Thymus (tissue), 11 donors: ENCODE data around the gene GABRB3. TPM values are rescaled to one million over a fixed set of nuclear protein-coding genes. Genes with fewer than 3 reads are reported as not detected.

ENCODE experiments used
- DNase-seq, 9 donors: peaks; one replicate each; pipeline ENCODE4 v3.0.0-alpha.2; 2013; ENCODE audit warnings: low spot score in 9 of 9, low read depth in 6 of 9, missing footprints in 1 of 9
- H3K27ac ChIP-seq, 2 donors: one replicate each; pipeline ENCODE4 v1.5.1; 2013; ENCODE audit warnings: control low read depth in 1 of 2, low read depth in 1 of 2, low read length in 1 of 2, mild to moderate bottlenecking in 1 of 2, moderate library complexity in 1 of 2
- H3K27me3 ChIP-seq, 2 donors: one replicate each; pipeline ENCODE4 v1.5.1; 2013; ENCODE audit warnings: low read length in 1 of 2; ENCODE audit not compliant: control insufficient read depth in 2 of 2, insufficient read depth in 1 of 2
- H3K36me3 ChIP-seq, 2 donors: one replicate each; pipeline ENCODE4 v1.5.1; 2013; ENCODE audit warnings: low read length in 1 of 2, mild to moderate bottlenecking in 1 of 2, moderate library complexity in 1 of 2; ENCODE audit not compliant: control insufficient read depth in 2 of 2, insufficient read depth in 2 of 2
- H3K4me1 ChIP-seq, 2 donors: one replicate each; pipeline ENCODE4 v1.5.1; 2013; ENCODE audit warnings: low read length in 2 of 2; ENCODE audit not compliant: control insufficient read depth in 2 of 2, insufficient read depth in 2 of 2
- H3K4me3 ChIP-seq, 2 donors: one replicate each; pipeline ENCODE4 v1.5.1; 2013; ENCODE audit warnings: low read length in 2 of 2, control low read depth in 1 of 2, mild to moderate bottlenecking in 1 of 2
- H3K9me3 ChIP-seq, 2 donors: one replicate each; pipeline ENCODE4 v1.5.1; 2013; ENCODE audit warnings: low read length in 1 of 2, mild to moderate bottlenecking in 1 of 2; ENCODE audit not compliant: control insufficient read depth in 2 of 2, insufficient read depth in 1 of 2
- WGBS: extraction: QIAGEN DNeasy Blood & Tissue Kit; methylation state at CpG from one replicate; pipeline ENCODE4 v1.1.7; 2013; 5-methylcytosine and 5-hydroxymethylcytosine counted together
- polyA plus RNA-seq: library from polyadenylated mRNA; stranded (reverse); fragments of 200-250 nt; gene quantifications from one replicate; pipeline ENCODE4 v1.2.3, GENCODE V29; 2013
- total RNA-seq: library from RNA; stranded (reverse); fragments of 120-200 nt; gene quantifications from one replicate; pipeline ENCODE4 v1.2.4, GENCODE V29; 2013
- donor health status: healthy.

GABRB3 gene
- total and polyA plus RNA-seq, 2 donors: 1.9 to 2.8 TPM

- no peak for DNase-seq
- no peaks in the 10 kb centered on the region for H3K36me3 ChIP-seq
- H3K27me3 ChIP-seq: no peaks in the 10 kb centered on the region
- 88% methylated on average over 3 of the region's 3 CpGs for WGBS
- no peak overlapping the region for H3K4me3 ChIP-seq
- H3K9me3 ChIP-seq: peaks cover 1 to 8% of the 10 kb centered on the region in 2 donors
- no peak overlapping the region for H3K27ac ChIP-seq
- no peaks in the 10 kb centered on the region for H3K4me1 ChIP-seq
Observed at GRCh38 chr15:26550880-26551279, 222.0 kb downstream of the GABRB3 start.

DNA sequence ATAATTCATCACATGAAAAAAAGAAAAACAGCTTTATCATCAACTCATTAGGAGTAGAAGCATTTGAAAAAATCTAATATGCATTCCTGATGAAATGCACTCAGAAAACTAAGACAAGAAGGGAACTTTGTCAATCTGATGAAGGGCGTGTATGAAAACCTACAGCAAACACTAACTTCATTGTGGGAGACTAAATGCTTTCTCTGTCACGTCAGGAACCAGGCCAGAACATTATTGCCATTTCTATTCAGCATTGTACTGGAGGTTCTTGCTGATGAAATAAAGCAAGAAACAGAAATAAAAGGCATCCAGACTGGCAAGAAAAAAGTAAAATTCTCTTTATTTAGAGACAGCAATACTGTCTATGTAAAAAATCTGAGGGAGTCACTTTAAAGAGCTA is 235.2 kb downstream of the GABRB3 start:
- no peaks in the 10 kb centered on the region for H3K36me3 ChIP-seq
- H3K9me3 ChIP-seq: no peaks in the 10 kb centered on the region
- no peak overlapping the region for H3K4me3 ChIP-seq
- no peaks in the 10 kb centered on the region for H3K27me3 ChIP-seq
- H3K4me1 ChIP-seq: no peaks in the 10 kb centered on the region
- 89% methylated on average over 2 of the region's 2 CpGs for WGBS
- DNase-seq: no peak
- no peak overlapping the region for H3K27ac ChIP-seq

DNA sequence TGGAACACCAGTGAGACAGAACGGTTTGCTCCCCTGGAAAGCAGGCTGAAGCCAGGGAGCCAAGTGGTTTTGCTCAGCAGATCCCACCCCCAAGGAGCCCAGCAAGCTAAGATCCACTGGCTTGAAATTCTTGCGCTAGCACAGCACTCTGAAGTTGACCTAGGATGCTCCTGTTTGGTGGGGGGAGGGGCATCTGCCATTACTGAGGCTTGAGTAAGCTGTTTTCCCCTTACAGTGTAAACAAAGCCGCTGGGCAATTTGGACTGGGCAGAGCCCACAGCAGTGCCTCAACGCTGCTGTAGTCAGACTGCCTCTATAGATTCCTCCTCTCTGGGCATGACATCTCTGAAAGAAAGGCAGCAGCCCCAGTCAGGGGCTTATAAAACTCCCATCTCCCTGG is 241.4 kb downstream of the GABRB3 start:
- no peaks in the 10 kb centered on the region for H3K9me3 ChIP-seq
- H3K27me3 ChIP-seq: no peaks in the 10 kb centered on the region
- H3K36me3 ChIP-seq: no peaks in the 10 kb centered on the region
- H3K27ac ChIP-seq: no peak overlapping the region
- no peak overlapping the region for H3K4me3 ChIP-seq
- no peaks in the 10 kb centered on the region for H3K4me1 ChIP-seq
- 85% methylated on average over 4 of the region's 4 CpGs for WGBS
- DNase-seq: no peak

DNA sequence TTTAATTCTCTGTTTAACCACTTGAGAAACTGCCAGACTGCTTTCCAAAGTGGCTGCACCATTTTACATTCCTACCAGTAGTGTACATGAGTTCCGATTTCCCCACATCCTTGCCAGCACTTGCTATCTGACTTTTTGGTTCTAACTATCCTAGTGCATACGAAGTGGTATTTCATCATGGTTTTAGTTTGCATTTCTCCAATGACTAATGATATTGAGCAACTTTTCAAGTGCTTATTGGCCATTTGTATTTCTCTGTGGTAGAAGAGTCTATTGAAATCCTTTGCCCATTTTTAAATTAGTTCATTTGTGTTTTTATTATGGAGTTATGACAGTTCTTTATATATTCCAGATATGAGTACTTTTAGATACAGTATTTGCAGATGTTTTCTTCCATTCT is 247.8 kb downstream of the GABRB3 start:
- no peaks in the 10 kb centered on the region for H3K9me3 ChIP-seq
- H3K36me3 ChIP-seq: no peaks in the 10 kb centered on the region
- no peaks in the 10 kb centered on the region for H3K4me1 ChIP-seq
- H3K27ac ChIP-seq: no peak overlapping the region
- no peaks in the 10 kb centered on the region for H3K27me3 ChIP-seq
- DNase-seq: no peak
- H3K4me3 ChIP-seq: no peak overlapping the region
- 90% methylated on average over 2 of the region's 2 CpGs for whole genome bisulfite sequencing

DNA sequence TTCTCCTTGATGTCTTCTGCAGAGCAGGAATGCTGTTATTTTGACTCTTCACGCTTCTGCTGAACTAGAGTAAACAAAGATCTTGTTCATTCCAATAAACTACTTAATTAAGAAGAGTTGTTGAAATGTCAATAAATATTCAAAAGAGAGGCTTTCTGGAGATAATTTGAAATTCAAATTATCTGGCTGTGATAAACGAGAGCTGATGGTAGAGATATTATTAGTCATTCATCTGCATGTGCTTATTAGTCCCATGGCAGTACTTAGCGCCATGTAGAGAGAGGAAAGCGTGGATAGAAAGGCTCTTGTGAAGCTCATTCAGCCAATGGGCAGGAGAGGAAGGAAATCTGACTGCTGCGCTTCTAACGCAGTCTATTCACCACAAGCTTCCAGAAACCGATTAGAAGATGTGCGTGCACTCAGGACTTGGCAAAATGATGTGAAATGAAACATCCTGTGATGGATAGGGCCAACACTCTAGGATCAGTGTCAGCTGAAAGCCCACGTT is 251.1 kb downstream of the GABRB3 start:
- Histone ChIP-seq H3K36me3 (no peaks in the 10 kb centered on the region), H3K9me3 (peaks cover 0 to 17% of the 10 kb centered on the region in 2 donors), H3K27me3 (no peaks in the 10 kb centered on the region), H3K4me1 (no peaks in the 10 kb centered on the region), H3K4me3 (no peak overlapping the region), H3K27ac (no peak overlapping the region)
- no peak for DNase-seq
- WGBS: 88% methylated on average over 9 of the region's 9 CpGs

DNA sequence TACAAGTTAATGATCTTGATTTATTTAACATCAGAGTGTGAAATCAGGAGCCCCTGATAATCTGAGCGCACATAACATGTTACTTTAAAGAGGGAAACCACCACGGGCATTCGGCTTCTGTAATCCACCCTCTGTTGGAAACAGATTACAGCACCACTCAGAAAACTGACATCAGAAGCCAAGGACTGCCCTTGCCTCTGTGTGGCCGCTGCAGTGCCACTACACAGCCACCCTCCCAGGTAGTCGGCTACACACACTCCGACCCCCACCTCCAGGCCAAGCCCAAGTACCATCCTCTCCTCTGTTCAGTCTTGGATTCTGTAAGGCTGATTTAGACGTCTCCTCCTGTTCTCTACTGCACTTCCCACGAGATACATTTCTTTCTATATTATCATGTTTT is 251.7 kb downstream of the GABRB3 start:
- Histone ChIP-seq H3K9me3 (peaks cover under 1 to 22% of the 10 kb centered on the region in 2 donors), H3K4me1 (no peaks in the 10 kb centered on the region), H3K4me3 (no peak overlapping the region), H3K27me3 (no peaks in the 10 kb centered on the region), H3K27ac (no peak overlapping the region), H3K36me3 (no peaks in the 10 kb centered on the region)
- WGBS: 77% methylated on average over 8 of the region's 8 CpGs
- DNase-seq: no peak

DNA sequence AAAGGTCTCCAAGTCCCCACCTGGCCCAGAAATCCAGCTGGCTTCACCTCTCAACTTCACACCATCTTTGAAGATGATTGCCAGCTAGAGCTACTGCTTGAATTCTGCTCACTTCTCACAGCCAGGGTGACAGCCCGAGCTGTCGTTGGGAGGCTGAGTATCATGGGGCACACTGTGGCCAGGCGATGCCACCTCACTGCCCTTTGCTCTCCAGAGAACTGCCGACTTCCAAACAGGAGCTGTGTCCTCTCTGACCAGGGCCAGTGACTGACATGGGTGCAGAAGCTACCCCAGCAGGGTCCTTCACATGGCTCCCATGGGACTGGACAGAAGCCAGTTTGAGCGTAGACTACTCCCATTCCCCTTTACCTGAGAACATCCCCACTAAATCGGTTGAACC is 254.0 kb downstream of the GABRB3 start:
- 96% methylated on average over 6 of the region's 6 CpGs for WGBS
- no peaks in the 10 kb centered on the region for H3K36me3 ChIP-seq
- peaks cover 2 to 22% of the 10 kb centered on the region in 2 donors for H3K9me3 ChIP-seq
- no peak overlapping the region for H3K27ac ChIP-seq
- H3K4me1 ChIP-seq: no peaks in the 10 kb centered on the region
- H3K4me3 ChIP-seq: no peak overlapping the region
- H3K27me3 ChIP-seq: no peaks in the 10 kb centered on the region
- no peak for DNase-seq

DNA sequence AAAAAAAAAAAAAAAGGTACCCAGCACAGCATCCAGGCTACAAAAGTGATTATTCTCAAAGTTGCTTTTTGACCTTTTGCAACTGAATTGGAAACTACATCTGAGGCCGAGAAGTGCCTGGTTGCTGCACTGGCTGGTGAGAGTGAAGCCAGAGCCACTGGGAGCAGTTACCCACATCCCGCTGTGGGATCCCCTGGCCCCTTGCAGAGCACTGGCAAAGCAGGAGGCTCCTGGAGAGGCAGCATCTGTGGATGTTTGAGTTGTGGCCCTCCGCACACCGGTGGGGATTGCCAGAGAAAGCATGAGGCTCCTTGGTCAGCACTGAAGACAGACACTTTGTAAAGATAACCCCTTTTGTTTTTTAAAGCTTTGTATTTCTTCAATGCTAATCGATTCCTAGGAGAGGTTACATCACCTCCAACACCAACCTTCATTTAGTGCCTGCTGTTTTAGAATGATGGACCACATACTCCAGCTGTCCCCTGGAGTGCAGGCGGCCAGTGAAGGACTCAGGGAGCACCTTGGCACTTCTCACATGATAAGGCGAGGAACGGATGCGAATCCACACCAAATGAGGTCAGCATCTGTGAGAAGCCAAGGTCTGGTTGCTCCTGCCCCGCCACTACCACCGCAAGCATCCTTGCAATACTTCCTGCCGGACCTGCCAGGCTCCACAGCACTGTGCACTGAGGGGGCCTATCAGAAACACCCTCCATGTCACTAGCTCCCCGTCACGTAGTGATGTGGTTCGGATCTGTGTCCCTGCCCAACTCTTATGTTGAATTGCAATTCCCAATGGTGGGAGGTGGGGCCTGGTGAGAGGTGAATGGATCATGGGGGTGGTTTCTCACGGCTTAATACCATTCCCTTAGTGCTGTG is 256.5 kb downstream of the GABRB3 start:
- no peak overlapping the region for H3K4me3 ChIP-seq
- H3K9me3 ChIP-seq: peaks cover 3 to 22% of the 10 kb centered on the region in 2 donors
- no peak for DNase-seq
- H3K27ac ChIP-seq: no peak overlapping the region
- H3K4me1 ChIP-seq: no peaks in the 10 kb centered on the region
- no peaks in the 10 kb centered on the region for H3K27me3 ChIP-seq
- no peaks in the 10 kb centered on the region for H3K36me3 ChIP-seq
- 87% methylated on average over 16 of the region's 16 CpGs for WGBS

GRCh38 chr15:26504009-26504408 is 268.9 kb downstream of the GABRB3 start:
- Histone ChIP-seq H3K9me3 (peaks cover 0 to 3% of the 10 kb centered on the region in 2 donors), H3K27ac (no peak overlapping the region), H3K27me3 (no peaks in the 10 kb centered on the region), H3K4me3 (no peak overlapping the region), H3K36me3 (no peaks in the 10 kb centered on the region), H3K4me1 (no peaks in the 10 kb centered on the region)
- DNase-seq: no peak
